T1000 (cell line): ENCODE data around the gene NUDT14.

ENCODE experiments used
- DNase-seq: peaks from one replicate; lab custom pipeline; 2025; ENCODE audit warnings: mixed read lengths; lab: John Stamatoyannopoulos, UW

NUDT14 gene

DNA sequence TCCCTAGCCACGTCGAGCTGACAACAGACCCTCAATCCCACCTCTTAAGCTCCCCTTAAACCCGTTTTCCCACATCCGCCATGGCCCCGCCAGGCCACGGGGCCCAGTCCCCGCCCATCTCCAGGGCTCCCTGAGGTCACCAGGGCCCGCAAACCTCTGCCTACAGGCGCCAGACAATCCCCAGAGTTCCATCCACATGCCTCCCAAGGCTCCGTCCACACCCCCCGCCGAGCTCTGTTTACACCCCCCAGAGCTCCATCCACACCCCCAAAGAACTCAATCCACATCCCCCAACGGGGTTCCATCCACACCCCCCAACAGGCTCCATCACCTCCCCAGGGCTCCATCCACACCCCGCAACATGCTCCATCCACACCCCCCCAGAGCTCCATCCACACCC lies 21.8 kb downstream of the NUDT14 start:
- no peak for DNase-seq

DNA sequence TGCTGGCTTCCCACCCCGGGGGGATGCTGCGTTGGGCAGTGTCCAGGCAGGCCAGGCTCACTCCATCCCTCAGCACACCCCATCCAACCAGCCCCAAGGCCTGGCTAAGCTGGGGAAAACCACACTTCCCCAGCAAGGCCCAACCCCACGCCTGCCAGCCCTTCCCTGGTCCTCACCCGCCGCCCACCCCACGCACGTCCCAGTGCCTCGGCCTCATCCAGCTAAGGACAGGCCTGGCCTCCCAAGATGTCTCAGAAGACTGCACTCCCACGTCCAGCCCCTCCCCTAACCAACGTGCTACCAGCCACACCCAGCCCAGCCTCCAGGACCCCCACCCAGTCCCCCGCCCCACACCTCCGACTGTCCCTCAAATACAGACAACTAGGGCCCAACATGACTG lies 22.3 kb downstream of the NUDT14 start:
- DNase-seq = no peak

DNA sequence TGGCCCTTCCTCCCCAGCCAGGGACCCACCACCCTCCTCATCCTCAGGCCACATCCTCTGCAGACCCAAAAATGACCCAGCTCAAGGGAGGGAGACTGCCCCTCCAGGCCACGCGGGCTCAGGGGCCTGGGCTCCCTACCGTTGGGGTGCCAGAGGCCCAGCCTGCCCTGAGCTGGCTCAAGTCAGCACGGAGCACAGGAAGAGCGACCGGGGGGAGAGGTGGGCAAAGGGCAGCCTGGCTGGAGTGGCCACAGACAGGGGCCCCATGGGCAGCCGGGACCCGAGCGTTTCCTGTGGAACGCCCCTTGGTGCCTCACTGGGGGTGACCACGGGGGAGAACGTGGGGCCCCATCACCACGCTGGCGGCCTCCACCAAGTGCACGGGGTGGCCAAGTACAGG lies 23.2 kb downstream of the NUDT14 start:
- no peak for DNase-seq

DNA sequence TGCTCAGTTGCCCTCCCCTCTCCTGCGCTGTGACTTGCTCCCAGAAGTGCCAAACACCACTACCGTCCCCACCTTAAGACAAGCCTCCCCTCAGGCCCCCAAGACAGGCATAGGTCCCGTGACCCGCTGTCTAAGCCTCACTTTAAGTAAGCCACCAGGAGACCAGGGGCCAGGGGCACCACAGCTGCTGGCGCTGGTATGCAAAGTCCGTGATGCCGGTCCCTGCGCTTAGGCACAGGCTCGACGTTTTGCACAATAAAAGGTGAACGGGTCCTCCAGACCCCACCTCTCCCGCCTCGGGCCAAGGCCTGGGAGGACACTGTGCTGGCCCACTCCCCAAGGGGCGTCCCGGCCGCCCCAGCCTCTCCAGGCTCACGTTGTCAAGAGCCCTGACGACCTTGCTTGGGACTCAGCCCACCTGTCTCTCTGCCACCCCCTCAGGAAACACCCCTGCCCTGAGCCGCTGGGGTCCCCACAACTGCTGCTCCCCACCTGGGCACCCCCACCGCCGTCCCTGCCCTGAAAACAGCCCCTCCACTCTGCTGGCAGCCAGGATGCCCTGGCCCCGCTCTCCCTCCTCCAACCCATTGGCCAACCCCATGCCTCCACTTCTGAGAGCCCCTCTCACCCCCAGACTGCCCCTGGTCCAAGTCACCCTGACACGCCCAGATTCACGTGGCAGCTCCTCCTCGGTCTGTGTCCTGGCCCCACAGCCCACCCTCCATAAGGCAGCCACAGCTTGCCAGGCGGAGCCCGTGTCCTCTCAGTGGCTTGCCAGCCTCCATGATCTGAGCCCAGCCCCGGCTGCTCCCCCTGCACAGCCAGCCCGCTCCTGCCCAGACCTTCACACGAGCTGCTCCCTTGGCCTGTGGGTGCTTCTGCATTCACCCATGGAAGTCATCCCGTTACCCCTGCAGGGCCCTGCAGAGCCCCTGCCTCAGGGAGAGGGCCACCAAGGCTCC lies 24.4 kb downstream of the NUDT14 start:
- DNase-seq = no peak

DNA sequence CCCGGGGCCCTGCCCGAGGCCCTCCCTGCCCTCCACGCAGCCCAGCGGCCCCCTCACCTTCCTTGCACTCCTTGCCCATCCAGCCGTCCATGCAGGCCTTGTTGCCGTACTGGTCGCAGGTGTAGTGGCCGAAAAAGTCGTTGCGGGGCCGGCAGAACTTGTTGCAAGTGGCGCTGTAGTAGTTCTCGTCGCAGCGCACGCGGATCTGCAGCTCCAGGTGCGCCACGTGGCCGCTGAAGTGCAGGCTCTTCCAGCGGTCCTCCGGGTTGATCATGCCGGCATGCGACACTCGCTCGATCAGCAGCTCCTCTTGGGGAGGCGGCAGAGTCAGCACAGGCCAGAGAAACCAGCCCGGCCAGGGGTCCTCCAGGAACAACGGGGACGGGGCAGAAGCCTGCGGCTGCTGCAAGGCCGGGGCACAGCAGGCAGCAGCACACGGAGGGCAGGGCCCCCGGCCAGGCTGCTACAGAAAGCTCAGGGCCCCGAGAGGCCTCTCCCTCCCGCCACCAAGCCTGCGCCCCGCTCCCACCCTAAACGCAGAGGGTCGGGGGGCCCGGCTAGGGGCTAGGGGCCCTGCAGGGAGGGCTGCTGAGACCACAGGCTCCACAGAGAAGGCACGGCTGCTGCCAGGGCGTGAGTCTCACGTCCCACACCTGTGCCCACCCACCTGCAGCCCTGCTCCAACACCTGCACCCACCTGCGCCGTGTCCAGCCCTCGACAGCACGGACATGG lies 25.3 kb downstream of the NUDT14 start:
- no peak for DNase-seq

DNA sequence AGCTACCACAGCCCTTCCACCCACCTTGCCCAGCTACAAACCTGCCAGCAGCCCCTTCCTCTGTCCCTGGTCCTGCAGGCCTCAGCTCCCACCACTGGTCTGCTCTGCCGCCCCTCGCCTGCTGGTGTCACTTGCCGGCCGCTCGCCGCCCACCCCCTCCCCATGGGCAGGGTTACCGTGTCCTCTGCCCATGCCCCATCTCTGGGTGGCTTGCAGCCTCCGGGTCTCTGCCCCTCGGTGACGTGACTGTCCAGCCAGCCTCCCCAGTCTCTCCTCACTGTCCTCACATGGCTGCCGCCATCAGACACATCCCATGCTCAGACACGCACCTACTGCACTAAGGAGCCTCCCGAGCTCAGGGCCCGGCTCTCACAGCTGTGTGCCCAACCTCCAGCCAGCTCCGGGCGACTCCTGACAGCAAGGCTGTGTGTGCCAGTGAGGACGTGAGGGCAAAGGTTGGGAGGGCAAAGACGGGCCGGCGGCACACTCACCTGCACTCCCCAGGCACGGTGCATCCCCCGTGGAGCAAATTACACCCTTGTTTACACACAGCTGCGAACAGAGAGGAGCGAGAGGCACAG lies 26.0 kb downstream of the NUDT14 start:
- no peak for DNase-seq

DNA sequence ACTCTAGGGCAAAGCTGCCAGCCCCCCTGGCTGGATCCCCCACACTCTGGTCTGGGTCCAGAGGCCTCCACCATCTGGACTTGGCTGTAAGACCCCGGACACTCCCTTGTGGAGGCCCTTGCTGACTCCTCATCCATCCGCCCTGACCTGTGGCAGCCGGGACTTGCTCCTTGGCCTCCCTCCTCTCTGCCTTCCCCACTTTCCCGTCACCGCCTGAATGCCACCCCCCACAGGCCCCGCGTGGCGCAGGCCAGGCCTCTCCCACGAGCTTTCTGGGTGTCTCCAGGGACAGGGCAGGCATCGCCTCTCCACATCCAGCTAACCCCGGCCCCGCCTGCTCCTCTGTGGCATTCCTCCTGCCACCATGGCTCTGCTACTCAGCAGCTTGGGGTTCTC lies 26.6 kb downstream of the NUDT14 start:
- no peak for DNase-seq

DNA sequence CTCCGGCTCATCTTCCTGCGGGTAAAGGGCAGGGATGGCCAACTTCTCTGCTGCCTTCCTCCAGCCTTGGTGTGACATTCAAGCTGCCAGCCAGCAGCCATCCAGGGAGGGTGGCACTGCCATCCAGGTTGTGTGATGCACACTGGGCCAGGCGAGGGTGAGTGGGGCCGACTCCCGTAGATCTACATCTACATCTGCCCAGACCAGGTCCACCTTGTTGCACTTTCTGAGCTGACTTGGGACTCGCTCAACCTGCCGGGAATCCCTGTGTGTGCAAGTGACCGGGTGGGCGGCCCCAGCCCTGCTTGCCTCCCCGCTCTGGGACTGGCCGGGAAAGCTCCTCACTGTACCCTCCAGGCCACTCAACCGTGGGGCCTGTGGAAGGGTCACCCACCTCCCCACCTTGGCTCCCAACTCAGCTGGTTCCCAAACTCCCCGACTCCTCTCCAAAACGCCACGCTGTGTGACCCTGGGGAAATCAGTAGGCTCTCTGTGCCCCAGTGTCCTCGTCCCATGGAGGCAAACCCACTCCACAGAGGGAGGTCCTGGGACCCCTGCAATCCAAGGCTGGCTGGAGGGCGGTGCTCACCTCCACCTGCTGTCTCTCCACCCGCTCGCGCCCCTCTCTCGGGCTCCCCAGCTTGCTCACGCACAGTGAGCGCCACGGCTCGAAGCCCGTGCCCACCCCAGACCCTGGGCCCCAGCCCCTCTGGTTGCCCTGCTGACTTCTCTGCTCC lies 27.2 kb downstream of the NUDT14 start:
- no peak for DNase-seq

DNA sequence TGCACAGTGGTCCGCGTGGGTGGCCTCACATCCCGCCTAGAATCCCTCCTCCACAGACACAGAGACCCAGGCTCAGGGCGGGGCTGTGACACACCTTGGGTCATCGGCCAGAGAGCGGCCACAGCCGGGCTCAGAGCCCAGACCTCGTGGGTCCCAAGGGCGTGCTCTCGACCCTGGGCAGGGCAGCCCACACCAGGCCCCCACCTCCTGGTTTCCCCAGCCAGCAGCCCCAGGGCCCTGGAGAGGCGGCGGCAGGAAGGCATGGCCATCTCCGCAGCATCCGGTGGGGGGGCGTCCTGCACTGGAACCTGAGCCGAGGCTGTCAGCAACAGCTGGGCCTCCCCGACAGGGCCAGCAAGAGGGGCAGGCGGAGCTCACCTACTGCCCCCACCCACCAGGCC lies 27.8 kb downstream of the NUDT14 start:
- DNase-seq = no peak

DNA sequence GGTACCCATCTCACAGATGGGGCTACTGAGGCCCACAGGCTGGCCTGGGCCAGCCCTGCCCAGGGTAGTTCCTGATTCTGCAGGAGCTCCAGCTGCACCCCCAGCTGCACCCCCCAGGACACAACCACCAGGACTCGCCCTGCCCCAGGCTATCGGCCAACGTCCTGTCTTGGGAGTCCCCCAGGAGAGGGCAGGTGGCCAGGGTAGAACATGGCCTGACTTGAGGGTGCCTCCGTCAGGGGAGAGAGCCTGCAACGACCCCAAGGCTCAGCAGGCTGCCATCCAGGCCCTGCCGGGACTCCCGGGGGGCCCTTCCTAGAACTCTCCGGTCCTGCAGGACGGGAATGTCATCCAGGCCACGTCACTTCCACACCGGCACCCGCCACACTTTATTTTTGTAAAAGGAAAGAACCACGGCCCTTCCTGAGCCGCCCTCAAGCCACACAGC lies 28.3 kb downstream of the NUDT14 start:
- no peak for DNase-seq

DNA sequence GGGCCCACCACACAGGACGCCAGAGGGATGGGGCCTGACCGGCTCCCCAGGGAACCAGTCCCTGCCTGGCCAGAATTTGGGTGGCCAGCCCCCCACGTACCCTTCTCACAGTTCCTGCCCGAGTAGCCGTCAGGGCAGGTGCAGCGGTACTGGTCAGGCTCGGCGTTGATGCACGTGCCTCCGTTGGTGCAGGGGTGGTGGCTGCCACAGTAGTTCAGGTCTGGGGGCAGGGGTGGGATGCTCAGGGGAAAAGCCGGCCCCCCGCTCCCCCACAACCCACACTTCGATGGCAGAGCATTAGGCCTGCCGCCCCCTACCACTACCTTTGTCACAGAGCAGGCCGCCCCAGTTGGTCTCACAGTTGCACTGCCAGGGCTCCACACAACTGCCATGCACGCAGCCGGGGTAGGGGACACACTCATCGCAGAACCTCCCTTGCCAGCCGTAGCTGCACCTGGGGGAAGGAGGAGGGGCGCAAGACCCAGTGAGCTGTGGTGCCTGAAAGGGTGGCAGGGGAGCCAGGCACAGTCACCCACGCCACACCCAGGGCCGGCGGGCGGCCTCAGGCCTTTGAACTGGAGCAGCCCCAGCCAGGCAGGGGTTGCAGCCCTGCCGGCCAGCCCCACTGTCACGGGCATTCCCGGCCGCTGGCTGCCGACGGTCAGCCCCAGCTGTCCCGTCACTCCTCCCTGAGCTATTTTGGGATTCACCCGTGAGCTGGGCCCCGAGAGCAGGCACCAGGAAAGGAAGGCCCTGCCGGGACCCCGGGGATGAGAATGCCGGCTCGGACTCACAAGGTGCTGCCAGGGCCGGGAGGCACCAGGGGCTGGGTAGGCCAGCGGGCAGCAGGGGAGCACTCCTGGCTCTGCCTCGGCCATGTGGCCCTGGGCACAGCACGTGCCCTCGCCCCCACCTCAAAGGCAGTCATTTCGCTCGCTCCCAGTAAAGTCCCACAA lies 29.0 kb downstream of the NUDT14 start:
- no peak for DNase-seq

DNA sequence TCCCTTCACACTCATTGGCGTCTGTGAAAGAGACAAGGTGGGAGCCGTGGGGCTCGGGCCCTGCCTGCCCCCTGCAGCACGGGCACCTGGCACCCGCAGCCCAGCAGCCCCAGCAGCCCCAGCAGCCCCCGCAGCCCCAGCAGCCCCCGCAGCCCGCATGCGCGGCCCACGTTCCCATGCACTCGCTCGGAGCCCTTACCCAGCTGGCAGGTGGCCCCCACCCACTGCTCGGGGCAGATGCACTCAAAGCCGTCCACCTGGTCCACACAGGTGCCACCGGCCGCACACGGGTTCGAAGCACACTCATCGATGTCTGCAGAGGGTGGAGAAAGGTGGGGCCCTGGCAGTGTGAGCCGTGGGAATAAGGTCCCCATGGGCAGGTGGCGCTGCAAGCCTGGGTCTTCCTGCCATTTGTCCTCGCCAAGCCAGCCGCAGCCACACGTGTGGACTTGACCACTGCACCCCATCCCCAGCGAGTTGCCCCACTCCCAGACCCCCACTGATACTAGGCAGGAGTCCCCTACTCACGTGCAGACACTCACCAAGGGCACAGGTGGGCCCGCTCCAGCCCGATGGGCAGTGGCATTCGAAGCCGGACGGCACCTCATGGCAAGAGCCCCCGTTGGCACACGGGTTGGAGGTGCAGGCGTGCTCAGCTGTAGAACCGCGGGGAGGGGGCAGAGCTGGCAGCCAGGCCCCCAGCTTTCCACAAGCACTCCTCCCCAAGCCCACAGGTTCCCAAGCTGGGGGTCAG lies 29.9 kb downstream of the NUDT14 start:
- no peak for DNase-seq

DNA sequence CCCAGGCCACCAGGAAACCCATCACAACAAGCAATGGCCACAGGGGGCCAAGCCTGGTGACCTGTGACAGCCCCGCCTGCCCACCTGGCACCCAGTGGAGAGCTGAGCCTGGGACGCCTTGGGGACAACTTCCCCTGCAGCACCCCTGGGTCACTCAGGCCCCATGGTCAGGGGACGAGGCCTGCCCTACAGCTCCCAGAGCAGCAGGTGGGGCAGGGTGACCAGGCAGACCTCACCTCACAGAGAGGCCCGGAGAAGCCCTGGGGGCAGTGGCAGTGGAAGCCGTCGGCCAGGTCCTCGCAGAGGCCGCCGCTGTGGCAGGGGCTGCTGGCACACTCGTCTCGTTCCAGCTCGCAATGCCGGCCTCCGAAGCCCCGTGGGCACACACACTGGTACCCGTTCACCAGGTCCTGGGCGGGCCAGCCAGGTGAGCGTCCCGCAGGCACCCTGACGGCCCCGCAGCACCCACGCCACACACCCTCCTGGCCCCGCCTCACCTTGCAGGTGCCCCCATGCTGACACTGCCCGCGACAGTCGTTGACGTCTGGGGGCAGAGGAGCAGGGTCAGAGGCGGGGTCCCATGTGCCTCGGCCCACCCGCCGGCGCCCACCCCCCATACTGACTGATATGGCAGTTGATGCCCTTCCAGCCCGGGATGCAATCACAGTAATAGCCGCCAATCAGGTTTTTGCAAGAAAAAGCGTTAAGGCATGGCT lies 30.6 kb downstream of the NUDT14 start:
- DNase-seq = no peak

DNA sequence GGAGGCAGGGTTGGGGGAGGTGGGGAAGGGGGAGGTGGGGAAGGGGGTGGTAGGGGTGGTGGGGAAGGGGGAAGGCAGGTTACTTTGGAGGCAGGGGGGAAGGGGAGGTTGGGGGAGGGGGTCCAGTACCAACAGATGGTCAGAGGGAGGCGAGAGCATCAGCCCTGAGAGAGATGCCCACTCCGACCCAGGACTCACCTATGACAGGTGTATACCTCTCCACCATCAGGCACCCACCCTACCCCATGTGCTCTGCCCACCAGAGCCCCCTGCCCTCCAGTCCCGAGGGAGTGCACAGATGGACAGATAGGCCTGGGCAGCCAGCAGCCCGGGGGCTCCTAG lies 31.1 kb downstream of the NUDT14 start:
- no peak for DNase-seq

DNA sequence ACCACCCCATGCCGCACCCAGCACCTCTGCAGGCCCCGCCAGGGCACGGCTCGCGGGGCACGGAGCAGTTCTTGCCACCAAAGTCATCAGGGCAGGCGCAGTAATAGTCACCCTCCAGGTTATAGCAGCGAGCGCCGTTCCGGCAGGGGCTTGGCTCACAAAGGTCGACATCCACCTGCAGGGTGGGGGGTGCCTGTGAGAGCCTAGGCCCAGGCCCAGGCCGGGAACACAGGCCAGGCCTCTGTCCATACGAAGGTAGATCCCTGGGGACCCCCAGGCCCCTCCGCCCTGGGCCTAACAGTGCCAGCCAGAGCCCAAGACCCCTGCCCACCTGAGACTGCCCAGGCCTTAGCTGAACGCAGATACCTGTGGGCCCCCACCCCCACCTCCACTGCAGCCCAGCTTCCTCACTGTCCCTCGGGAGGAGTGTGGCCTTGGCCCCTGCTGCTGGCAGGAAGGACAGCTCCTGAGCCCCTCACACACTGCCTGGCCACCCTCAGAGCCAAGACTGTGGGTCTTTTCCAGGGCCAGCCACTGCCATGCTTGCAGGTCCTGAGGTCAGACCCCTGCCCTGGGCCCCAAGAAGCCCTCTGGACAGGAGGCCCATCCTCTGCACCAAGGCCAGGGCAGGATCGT lies 31.8 kb downstream of the NUDT14 start:
- DNase-seq = no peak

DNA sequence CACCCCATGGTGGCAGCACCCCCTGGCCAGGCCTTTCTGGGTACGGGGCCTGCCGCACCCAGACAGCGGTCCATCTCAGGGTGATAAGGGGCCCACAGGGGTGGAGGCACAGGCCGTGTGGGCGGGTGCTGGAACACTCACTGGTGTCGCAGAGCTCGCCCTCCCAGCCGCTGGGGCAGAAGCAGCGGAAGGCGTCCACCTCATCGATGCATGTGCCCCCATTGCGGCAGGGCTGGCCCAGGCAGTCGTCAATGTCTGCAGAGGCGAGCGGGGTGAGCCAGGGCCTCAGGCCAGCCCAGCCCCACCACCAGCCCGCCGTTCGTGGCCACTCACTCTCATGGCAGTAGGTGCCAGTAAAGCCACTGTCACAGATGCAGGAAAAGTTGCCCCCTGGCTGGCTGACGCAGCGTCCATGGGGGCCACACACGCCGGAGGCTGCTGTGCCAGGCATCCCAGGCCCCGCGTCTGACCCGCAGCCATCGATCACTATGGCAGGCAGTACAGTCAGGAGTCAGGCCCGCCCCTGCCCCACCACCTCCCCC lies 32.4 kb downstream of the NUDT14 start:
- DNase-seq = no peak

DNA sequence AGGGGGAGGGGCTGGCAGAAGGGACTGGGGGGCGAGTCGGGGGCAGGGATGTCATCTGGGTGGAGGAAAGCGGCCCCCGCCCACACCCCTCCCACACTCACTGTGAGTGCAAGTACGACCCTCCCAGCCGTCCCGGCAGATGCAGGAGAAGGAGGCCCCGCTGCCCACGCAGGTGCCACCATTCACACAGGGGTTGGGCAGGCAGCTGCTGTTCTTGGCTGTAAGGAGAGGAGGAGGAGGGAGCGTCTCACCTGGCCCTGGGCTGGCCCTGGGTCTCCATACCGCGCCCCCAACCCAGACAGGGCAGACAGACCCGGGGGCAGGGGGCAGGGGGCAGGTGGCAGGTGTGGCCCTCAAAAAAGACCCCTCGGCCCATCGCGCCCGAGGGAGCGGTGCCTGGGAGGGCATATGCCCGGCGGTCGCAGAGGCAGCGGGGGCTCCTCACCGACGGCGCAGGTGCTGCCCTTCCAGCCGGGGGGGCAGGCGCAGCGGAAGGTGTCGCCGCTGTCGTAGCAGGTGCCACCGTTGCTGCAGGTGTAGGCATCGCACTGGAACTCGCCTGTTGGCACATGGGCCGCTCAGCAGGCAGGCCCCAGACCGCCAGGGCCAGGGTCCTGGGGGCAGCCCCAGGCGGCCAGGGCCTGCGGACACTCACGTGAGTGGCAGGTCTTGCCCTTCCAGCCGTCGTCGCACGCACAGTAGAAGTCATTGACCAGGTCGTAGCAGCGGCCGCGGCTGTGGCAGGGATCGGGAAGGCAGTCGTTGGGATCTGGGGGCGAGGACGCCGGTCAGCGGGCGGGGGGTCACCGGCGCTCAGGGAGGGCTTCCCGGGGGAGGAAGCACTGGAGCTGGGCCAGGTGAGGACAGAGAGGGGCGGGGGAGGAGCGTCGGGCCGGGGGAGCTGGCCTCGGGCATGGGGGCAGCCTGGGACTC lies 33.2 kb downstream of the NUDT14 start:
- no peak for DNase-seq
